ENCODE measurements around the gene CHI3L1.

CHI3L1 gene

GRCh38 chr1:203133970-203134725 lies 52.4 kb downstream of the CHI3L1 start:
- no peak for DNase-seq (ENCODE audit: low spot score)

DNA sequence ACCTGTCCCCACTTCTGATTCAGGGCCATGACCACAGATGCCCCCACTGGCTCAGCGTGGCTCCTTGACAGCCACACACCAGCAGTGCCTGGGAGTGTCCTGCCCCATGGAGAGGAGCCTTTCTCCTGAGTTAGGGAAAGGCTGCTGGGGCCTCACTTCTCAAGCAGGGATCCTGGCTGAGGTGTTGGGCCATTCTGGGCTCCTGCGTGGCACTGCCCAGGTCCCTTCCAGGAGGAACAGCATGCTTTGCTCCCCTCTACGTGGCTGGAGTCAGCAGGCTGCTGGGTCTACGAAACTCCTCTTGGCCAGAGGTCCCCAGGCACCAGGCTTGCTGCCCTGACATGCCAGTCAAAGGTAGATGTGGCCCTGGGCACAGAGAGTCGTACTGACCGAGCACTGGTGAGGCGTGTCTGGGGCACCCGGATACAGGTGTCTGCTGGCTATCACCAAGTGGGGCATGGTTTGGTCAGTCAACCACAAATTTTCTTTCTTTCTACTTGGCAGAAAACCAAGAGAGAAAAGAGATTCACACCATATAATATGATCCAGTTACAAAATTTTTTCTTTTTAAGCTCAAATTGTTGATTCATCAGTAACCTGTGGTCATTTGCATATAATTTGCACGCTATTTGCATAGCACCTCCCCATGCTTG lies 54.8 kb downstream of the CHI3L1 start:
- no peak for DNase-seq (ENCODE audit: low spot score)

DNA sequence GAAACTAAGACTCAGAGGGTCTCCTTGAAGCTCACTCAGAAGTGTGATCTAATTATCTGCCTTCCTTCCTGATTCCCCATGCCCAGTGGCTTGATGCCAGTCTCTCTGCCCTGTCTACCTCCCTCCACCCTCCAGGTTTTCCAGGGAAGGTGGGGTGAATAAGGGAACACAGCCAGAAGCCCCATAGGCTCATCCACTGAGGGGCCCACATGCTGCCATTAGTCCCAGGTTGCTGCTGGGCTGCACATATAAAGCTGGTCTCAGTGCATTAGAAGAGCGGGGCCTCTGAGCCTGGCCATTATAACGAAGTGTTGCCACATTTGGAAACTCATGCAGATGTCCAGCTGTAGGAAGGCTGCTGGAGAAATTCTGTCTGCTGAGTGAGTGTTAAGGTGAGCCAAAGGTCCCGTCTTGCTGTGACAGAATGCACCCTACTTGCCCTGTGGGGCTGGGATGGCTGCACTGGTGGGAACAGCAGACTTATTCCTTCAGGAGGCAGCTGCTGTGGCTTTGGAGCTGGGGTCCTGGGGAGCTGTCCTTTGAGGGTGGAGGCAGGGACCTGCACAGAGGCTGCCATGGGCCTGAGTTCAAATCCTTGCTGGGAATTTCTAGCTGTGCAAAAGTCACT lies 56.0 kb downstream of the CHI3L1 start:
- no peak for DNase-seq (ENCODE audit: low spot score)

DNA sequence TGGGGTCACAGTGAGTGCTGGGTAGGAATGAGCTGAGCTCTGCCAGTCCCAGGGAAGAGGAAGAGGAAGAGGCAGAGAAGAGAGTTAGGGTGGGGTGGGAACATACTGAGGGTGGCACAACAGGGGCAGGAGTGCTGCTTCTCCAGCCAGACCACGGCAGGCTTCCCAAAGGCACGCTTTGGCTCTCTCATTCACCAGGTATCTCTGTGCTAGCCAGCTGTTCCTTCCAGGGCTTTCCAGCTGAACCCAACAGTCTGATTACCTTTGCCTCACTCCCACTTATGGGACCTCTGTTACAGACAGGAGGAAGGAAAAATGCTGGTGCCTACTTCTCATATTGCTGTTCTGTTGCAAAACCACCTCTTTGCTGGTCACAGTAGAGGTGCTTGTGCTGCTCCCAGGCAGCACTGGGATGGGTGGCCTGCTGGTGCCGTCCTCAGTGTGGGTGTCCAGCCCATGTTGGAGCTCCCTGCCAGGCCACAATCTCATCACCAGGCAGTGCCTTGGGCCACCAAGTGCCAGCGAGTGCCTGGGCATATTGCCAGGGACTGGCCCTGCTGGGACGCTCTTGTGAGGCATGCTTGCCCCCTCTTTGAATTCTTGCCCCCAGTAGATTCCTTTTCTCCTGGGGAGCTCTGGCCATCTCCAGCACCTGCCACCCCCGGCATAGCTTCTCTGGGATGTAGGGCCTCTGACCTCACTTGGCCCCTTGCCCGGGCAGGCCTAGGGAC lies 56.8 kb downstream of the CHI3L1 start:
- DNase-seq (ENCODE audit: low spot score): peak; percentile 97

Measured in pons (tissue), 1 donor.